GM12878 (cell line): ENCODE measurements around the gene MAMDC2. TPM values are rescaled to one million over a fixed set of nuclear protein-coding genes. Genes with fewer than 3 reads are reported as not detected.

Experiments used
- ATAC-seq: fragments of 200-7000 bp; cut with Tn5 transposase; 3 replicates; pipeline ENCODE4 v1.9.1; 2020; ENCODE audit warnings: mild to moderate bottlenecking, moderate library complexity
- BruUV-seq: library from RNA; stranded (reverse); fragments of 400-500 nt; replicated peaks from 2 replicates; lab custom pipeline; 2021; lab: Mats Ljungman, UMichigan
- CTCF ChIA-PET: fragments of 300-600 bp; sonication (Branson Sonifier 250); formaldehyde crosslinking; extraction: SDS; loops from one replicate; lab custom pipeline; 2021; ENCODE audit warnings: inconsistent platforms; lab: Yijun Ruan, JAX
- POLR2A ChIA-PET: fragments of 350-600 bp; formaldehyde crosslinking; extraction: SDS; loops from one replicate; lab custom pipeline; 2021; ENCODE audit warnings: inconsistent platforms; lab: Charles Lee
- RAD21 ChIA-PET: fragments of 300-600 bp; sonication (Branson Sonifier 250); formaldehyde crosslinking; loops from one replicate; lab custom pipeline; 2023; ENCODE audit warnings: antibody characterized with exemption; ENCODE audit not compliant: unreplicated experiment; lab: Charles Lee
- SMC1A ChIA-PET: fragments of 300-600 bp; sonication (Branson Sonifier 250); formaldehyde crosslinking; loops from one replicate; lab custom pipeline; 2023; ENCODE audit not compliant: unreplicated experiment, uncharacterized antibody; lab: Charles Lee
- DNase-seq: peaks from one replicate; pipeline ENCODE4 v3.0.0-alpha.2; 2011; ENCODE audit warnings: low read depth, low spot score
- FAIRE-seq: peaks from 3 replicates; lab custom pipeline; 2011; peaks lifted over from hg19 to GRCh38; lab: Jason Lieb, UNC
- H2AFZ ChIP-seq: 2 replicates; pipeline ENCODE4 v1.6.0; 2011; ENCODE audit warnings: low read depth, low read length, control low read depth; ENCODE audit not compliant: control insufficient read depth
- H3K27ac ChIP-seq: 2 replicates; pipeline ENCODE4 v1.5.1; 2011; ENCODE audit warnings: control low read depth; ENCODE audit not compliant: control insufficient read depth, insufficient read depth
- H3K27me3 ChIP-seq, 2 experiments: replicated peaks in 1 of 2; 2 replicates each; pipeline versions ENCODE4 v1.6.0 to v1.6.1; 2011; ENCODE audit warnings: low read length in 1 of 2; ENCODE audit not compliant: control insufficient read depth in 2 of 2, insufficient read depth in 2 of 2
- H3K36me3 ChIP-seq, 2 experiments: 2 replicates each; pipeline ENCODE4 v1.5.1; 2011; ENCODE audit warnings: low read length in 1 of 2; ENCODE audit not compliant: control insufficient read depth in 2 of 2, insufficient read depth in 2 of 2
- H3K4me1 ChIP-seq: 2 replicates; pipeline ENCODE4 v1.6.1; 2011; ENCODE audit warnings: mild to moderate bottlenecking, low read length, moderate library complexity, mixed read lengths; ENCODE audit not compliant: control insufficient read depth, insufficient read depth
- H3K4me2 ChIP-seq: 2 replicates; pipeline ENCODE4 v1.6.0; 2011; ENCODE audit warnings: control low read depth; ENCODE audit not compliant: control insufficient read depth, insufficient read depth
- H3K4me3 ChIP-seq: fragments of 200-600 bp; sonication (generic); 2 replicates; pipeline ENCODE4 v1.5.1; 2016
- H3K79me2 ChIP-seq: 2 replicates; pipeline ENCODE4 v1.6.0; 2011; ENCODE audit warnings: low read length; ENCODE audit not compliant: control insufficient read depth, insufficient read depth
- H3K9ac ChIP-seq: 2 replicates; pipeline ENCODE4 v1.8.0; 2011; ENCODE audit warnings: low read length, control low read depth, mixed read lengths; ENCODE audit not compliant: control insufficient read depth, insufficient read depth
- H3K9me3 ChIP-seq: replicated peaks from 3 replicates; pipeline ENCODE4 v1.5.1; 2011; ENCODE audit warnings: mild to moderate bottlenecking, low read length; ENCODE audit not compliant: control insufficient read depth, insufficient read depth
- H4K20me1 ChIP-seq: 2 replicates; pipeline ENCODE4 v1.6.0; 2011; ENCODE audit not compliant: control insufficient read depth, insufficient read depth
- BMI1 ChIP-seq: fragments of 450-650 bp; IDR thresholded peaks from 2 replicates; pipeline ENCODE4 v1.6.1; 2016; ENCODE audit warnings: mild to moderate bottlenecking, moderate library complexity, borderline replicate concordance
- CREB1 ChIP-seq: IDR thresholded peaks from 2 replicates; pipeline ENCODE4 v1.6.1; 2012; ENCODE audit warnings: low read depth, mild to moderate bottlenecking, inconsistent platforms
- FOS ChIP-seq: IDR thresholded peaks from 3 replicates; pipeline ENCODE4 v1.6.1; 2011; ENCODE audit warnings: borderline replicate concordance; ENCODE audit not compliant: insufficient read length; ENCODE audit errors: extremely low read depth
- IKZF1 ChIP-seq: fragments of 450-650 bp; conservative IDR thresholded peaks from 2 replicates; pipeline ENCODE4 v1.6.1; 2017; ENCODE audit warnings: antibody characterized with exemption, mild to moderate bottlenecking
- NKRF ChIP-seq: fragments of 450-650 bp; conservative IDR thresholded peaks from 2 replicates; pipeline ENCODE4 v1.6.1; 2017; ENCODE audit warnings: mild to moderate bottlenecking, moderate library complexity
- PML ChIP-seq: IDR thresholded peaks from 2 replicates; pipeline ENCODE4 v1.6.1; 2012; ENCODE audit warnings: low read length, inconsistent platforms
- POLR2AphosphoS2 ChIP-seq: IDR thresholded peaks from 2 replicates; pipeline ENCODE4 v1.6.1; 2011; ENCODE audit warnings: low read depth, mild to moderate bottlenecking, low read length, improper control_type of control experiment, moderate library complexity
- RUNX3 ChIP-seq: IDR thresholded peaks from 2 replicates; pipeline ENCODE4 v1.6.1; 2012; ENCODE audit warnings: low read length, inconsistent platforms
- SMAD5 ChIP-seq: IDR thresholded peaks from 2 replicates; pipeline ENCODE4 v1.6.1; 2016; ENCODE audit warnings: antibody characterized with exemption, low read depth
- SP1 ChIP-seq: IDR thresholded peaks from one replicate; pipeline ENCODE4 v1.6.1; 2011; ENCODE audit warnings: low read depth, low read length
- ZZZ3 ChIP-seq: IDR thresholded peaks from 2 replicates; pipeline ENCODE4 v1.6.1; 2011; ENCODE audit warnings: low read depth; ENCODE audit not compliant: control insufficient read depth, insufficient read length
- in situ Hi-C: fragments of 300-500 bp; cut with MboI; formaldehyde crosslinking; loops from 9 replicates; pipeline ENCODE4 v1.14.3; 2018; ENCODE audit warnings: mixed read lengths
- intact Hi-C: fragments of 100-400 bp; cut with micrococcal nuclease; formaldehyde crosslinking; loops from one replicate; pipeline ENCODE4 v1.14.2; 2022; ENCODE audit not compliant: unreplicated experiment
- polyA plus RNA-seq, 11 experiments: library from polyadenylated mRNA; depleted of rRNA in 4 of 11; unstranded in 6 of 11; stranded (reverse) in 5 of 11; fragments of >200 nt; fragmentation: Nextera tagmentation in 4 of 11; fragmentation: Illumina TruSeq in 1 of 11; extraction: Ambion mirVana in 4 of 11; extraction: Trizol in 1 of 11; gene quantifications; 1 replicate in 1 of 11; 2 replicates in 10 of 11; pipeline versions ENCODE4 v1.2.1 to v1.2.3, GENCODE V29; 2011 to 2016; ENCODE audit warnings: inconsistent platforms in 2 of 11, missing spikeins in 2 of 11, low read depth in 1 of 11
- total RNA-seq, 4 experiments: library from RNA; depleted of rRNA in 3 of 4; stranded (reverse); fragments of >200 nt in 3 of 4; fragmentation: Illumina TruSeq in 1 of 4; extraction: Trizol in 1 of 4; gene quantifications; 2 replicates each; pipeline versions ENCODE4 v1.2.1 to v1.2.3, GENCODE V29; 2013 to 2021
- TF ChIP-seq, protein P1 (sequence below): fragments of 450-650 bp; formaldehyde crosslinking; IDR thresholded peaks from 2 replicates; pipeline ENCODE4 v1.5.0; 2022; ENCODE audit warnings: mild to moderate bottlenecking, missing genetic modification characterization

MAMDC2 gene
- total and polyA plus RNA-seq, 10 of the 15 experiments (the other 5 are each of a cell fraction or from before 2014, with no cell fraction given) = 0.01 to 0.09 TPM; not detected in 8

GRCh38 chr9:70073193-70073592 is 29.5 kb downstream of the MAMDC2 start (continued):
- TF ChIP-seq SMAD5 = no peak
- no peak for TF ChIP-seq NKRF
- no peak for TF ChIP-seq FOS
- no peak for TF ChIP-seq ZZZ3
- no peak for TF ChIP-seq SP1
- no peak for TF ChIP-seq BMI1
- no peak for TF ChIP-seq POLR2AphosphoS2

DNA sequence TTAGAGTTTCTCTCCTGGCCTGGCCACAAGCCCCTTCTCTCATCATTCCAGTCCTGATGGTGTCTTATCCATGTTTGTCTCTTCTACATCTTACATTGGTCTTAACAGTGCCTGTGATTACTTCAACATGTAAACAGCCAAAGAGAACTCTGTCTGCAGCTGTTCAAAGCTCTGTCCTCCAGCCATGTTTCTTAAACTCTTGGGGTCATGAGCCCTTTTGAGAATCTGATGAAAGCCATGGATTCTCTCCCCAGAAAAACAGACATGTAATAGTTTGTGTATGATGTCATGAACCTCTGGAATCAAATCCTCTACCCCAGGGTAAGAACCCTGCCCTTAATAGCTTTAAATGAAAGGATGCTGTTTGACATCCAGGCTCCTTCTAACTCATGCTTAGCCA is 30.1 kb downstream of the MAMDC2 start:
- Histone ChIP-seq H3K4me2 (no peak overlapping the region), H3K27ac (no peak overlapping the region), H3K4me3 (no peak overlapping the region), H2AFZ (no peak overlapping the region), H3K36me3 (no peaks in the 10 kb centered on the region), H3K27me3 (no peaks in the 10 kb centered on the region; a peak in 1 of 4 replicates), H3K9me3 (no peaks in the 10 kb centered on the region), H4K20me1 (no peaks in the 10 kb centered on the region), H3K79me2 (no peaks in the 10 kb centered on the region), H3K4me1 (no peaks in the 10 kb centered on the region), H3K9ac (no peak overlapping the region)
- ATAC-seq (no peak), DNase-seq (no peak), FAIRE-seq (no peak)
- POLR2A ChIA-PET = no interaction called here
- SMC1A ChIA-PET = interaction anchor here (2.1 kb wide), 1 partner anchor 12 kb away, joined by 6 read pairs; no protein-coding TSS in a partner anchor
- intact Hi-C loops (no loop called here), in situ Hi-C loops (no loop called here)
- RAD21 ChIA-PET = no interaction called here
- no TSS peak for BruUV-seq
- TF ChIP-seq RUNX3 = no peak
- TF ChIP-seq, protein P1, sequence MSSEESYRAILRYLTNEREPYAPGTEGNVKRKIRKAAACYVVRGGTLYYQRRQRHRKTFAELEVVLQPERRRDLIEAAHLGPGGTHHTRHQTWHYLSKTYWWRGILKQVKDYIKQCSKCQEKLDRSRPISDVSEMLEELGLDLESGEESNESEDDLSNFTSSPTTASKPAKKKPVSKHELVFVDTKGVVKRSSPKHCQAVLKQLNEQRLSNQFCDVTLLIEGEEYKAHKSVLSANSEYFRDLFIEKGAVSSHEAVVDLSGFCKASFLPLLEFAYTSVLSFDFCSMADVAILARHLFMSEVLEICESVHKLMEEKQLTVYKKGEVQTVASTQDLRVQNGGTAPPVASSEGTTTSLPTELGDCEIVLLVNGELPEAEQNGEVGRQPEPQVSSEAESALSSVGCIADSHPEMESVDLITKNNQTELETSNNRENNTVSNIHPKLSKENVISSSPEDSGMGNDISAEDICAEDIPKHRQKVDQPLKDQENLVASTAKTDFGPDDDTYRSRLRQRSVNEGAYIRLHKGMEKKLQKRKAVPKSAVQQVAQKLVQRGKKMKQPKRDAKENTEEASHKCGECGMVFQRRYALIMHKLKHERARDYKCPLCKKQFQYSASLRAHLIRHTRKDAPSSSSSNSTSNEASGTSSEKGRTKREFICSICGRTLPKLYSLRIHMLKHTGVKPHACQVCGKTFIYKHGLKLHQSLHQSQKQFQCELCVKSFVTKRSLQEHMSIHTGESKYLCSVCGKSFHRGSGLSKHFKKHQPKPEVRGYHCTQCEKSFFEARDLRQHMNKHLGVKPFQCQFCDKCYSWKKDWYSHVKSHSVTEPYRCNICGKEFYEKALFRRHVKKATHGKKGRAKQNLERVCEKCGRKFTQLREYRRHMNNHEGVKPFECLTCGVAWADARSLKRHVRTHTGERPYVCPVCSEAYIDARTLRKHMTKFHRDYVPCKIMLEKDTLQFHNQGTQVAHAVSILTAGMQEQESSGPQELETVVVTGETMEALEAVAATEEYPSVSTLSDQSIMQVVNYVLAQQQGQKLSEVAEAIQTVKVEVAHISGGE = no peak
- no peak for TF ChIP-seq IKZF1
- TF ChIP-seq PML = no peak
- TF ChIP-seq CREB1 = no peak
- CTCF ChIA-PET = no interaction called here
